H1 (cell line): ENCODE results near the gene HDGFL3. TPM values are rescaled to one million over a fixed set of nuclear protein-coding genes. Genes with fewer than 3 reads are reported as not detected.

Experiments
- CTCF ChIP-seq, 3 experiments: IDR thresholded peaks; 1 replicate in 2 of 3; 2 replicates in 1 of 3; pipeline versions ENCODE4 v1.5.1 to v1.6.1; 2011; ENCODE audit warnings: low read length in 3 of 3, mild to moderate bottlenecking in 3 of 3, inconsistent platforms in 2 of 3, low read depth in 1 of 3, moderate library complexity in 1 of 3; ENCODE audit not compliant: insufficient read depth in 1 of 3; ENCODE audit errors: control extremely low read depth in 1 of 3
- E2F6 ChIP-seq: IDR thresholded peaks from 2 replicates; pipeline ENCODE4 v1.6.1; 2012; ENCODE audit warnings: inconsistent platforms
- YY1 ChIP-seq: IDR thresholded peaks from 2 replicates; pipeline ENCODE4 v1.6.1; 2011; ENCODE audit warnings: low read depth, mild to moderate bottlenecking, low read length
- polyA plus RNA-seq, 7 experiments: library from polyadenylated mRNA; depleted of rRNA in 3 of 7; stranded (reverse) in 5 of 7; unstranded in 2 of 7; fragments of >200 nt in 5 of 7; fragments of 200-250 nt in 2 of 7; gene quantifications; 1 replicate in 5 of 7; 2 replicates in 1 of 7; 4 replicates in 1 of 7; pipeline versions ENCODE4 v1.2.1 to v1.2.3, GENCODE V29; 2011 to 2013; ENCODE audit warnings: missing spikeins in 2 of 7, mixed read lengths in 2 of 7
- total RNA-seq: library from RNA; stranded (reverse); fragmentation: NEBNext Ultra II Directional; extraction: Animal tissue kit (Norgen Biotek cat#: 25700); gene quantifications from 2 replicates; pipeline ENCODE4 v1.2.1, GENCODE V29; 2021

Gene HDGFL3
- total and polyA plus RNA-seq, 2 of the 8 experiments (the other 6 are each of a cell fraction or from before 2014, with no cell fraction given), result 14.1 to 149 TPM

GRCh38 chr15:83115831-83116565 lies 91.6 kb downstream of the HDGFL3 start (continued):
- TF ChIP-seq E2F6 (no peak), YY1 (no peak), CTCF (IDR thresholded peaks at IDR 0.05; ENCODE audit: control extremely low read depth in 1 of 3, insufficient read depth in 1 of 3, low read depth in 1 of 3, low read length in 3 of 3) (no peak)
